Astrocyte (in vitro differentiated cells and primary cell): ENCODE results near the gene RP2.

Experiments
- EZH2 ChIP-seq: IDR thresholded peaks from 2 replicates; pipeline ENCODE4 v1.6.1; 2012; ENCODE audit warnings: mild to moderate bottlenecking, low read length, inconsistent platforms; ENCODE audit not compliant: insufficient read depth
- TF ChIP-seq, protein P1 (sequence below): IDR thresholded peaks from 2 replicates; pipeline ENCODE4 v1.5.1; 2011; ENCODE audit warnings: low read depth, mild to moderate bottlenecking, inconsistent platforms, low read length, moderate library complexity; ENCODE audit not compliant: insufficient read depth

DNA sequence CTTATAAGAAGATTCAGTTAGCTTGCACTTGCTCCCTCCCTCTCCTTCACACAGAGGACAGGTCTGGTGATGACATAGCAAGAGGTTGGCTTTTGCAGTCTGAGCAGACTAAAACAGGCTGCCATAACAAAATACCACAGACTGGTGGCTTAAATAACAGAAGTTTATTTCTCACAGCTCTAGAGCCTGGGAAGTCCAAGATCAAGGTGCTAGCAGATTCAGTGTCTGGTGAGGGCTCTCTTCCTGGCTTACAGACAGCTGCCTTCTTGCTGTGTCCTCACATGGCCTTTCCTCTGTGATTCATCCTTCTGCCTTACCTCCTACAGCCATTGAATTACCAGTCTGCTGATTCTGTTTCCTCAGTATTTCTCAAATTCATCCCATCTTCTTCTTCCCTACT is 13.1 kb downstream of the RP2 start:
- TF ChIP-seq, protein P1, sequence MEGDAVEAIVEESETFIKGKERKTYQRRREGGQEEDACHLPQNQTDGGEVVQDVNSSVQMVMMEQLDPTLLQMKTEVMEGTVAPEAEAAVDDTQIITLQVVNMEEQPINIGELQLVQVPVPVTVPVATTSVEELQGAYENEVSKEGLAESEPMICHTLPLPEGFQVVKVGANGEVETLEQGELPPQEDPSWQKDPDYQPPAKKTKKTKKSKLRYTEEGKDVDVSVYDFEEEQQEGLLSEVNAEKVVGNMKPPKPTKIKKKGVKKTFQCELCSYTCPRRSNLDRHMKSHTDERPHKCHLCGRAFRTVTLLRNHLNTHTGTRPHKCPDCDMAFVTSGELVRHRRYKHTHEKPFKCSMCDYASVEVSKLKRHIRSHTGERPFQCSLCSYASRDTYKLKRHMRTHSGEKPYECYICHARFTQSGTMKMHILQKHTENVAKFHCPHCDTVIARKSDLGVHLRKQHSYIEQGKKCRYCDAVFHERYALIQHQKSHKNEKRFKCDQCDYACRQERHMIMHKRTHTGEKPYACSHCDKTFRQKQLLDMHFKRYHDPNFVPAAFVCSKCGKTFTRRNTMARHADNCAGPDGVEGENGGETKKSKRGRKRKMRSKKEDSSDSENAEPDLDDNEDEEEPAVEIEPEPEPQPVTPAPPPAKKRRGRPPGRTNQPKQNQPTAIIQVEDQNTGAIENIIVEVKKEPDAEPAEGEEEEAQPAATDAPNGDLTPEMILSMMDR = no peak
- TF ChIP-seq EZH2 = no peak
